WTC11 (cell line): ENCODE measurements around the gene DHRS7B. TPM values are rescaled to one million over a fixed set of nuclear protein-coding genes. Genes with fewer than 3 reads are reported as not detected.

ENCODE experiments used
- ATAC-seq: fragments of 200-7000 bp; cut with Tn5 transposase; 2 replicates; pipeline ENCODE4 v1.10.0; 2021; ENCODE audit warnings: mild to moderate bottlenecking, moderate library complexity
- CTCF ChIA-PET: fragments of 300-600 bp; sonication (Branson Sonifier 250); formaldehyde crosslinking; loops from one replicate; lab custom pipeline; 2021; ENCODE audit warnings: antibody characterized with exemption; lab: Charles Lee
- POLR2A ChIA-PET: fragments of 350-600 bp; sonication (Branson Sonifier 250); formaldehyde crosslinking; loops from one replicate; lab custom pipeline; 2021; ENCODE audit warnings: antibody characterized with exemption; lab: Charles Lee
- DNase-seq: peaks from one replicate; pipeline ENCODE4 v3.0.0; 2021; ENCODE audit warnings: low spot score
- H3K27ac Mint-ChIP-seq: 2 replicates; pipeline ENCODE4 v1.8.0; 2021; ENCODE audit warnings: mixed read lengths
- H3K27me3 Mint-ChIP-seq: 2 replicates; pipeline ENCODE4 v1.8.0; 2021; ENCODE audit warnings: low read depth, mild to moderate bottlenecking, moderate library complexity, mixed read lengths
- H3K36me3 Mint-ChIP-seq: 2 replicates; pipeline ENCODE4 v1.8.0; 2021; ENCODE audit warnings: mixed read lengths
- H3K4me1 Mint-ChIP-seq: 2 replicates; pipeline ENCODE4 v1.8.0; 2022; ENCODE audit warnings: mixed read lengths
- H3K4me3 Mint-ChIP-seq: 2 replicates; pipeline ENCODE4 v1.8.0; 2021; ENCODE audit warnings: mild to moderate bottlenecking, moderate library complexity, mixed read lengths
- H3K9me3 Mint-ChIP-seq: 2 replicates; pipeline ENCODE4 v1.8.0; 2021; ENCODE audit warnings: mixed read lengths
- ATF2 ChIP-seq: sonication (generic); formaldehyde crosslinking; IDR thresholded peaks from 2 replicates; pipeline ENCODE4 v1.8.1; 2022; ENCODE audit warnings: low read depth, missing genetic modification reagents, borderline replicate concordance
- ATF6 ChIP-seq: sonication (generic); formaldehyde crosslinking; IDR thresholded peaks from 2 replicates; pipeline ENCODE4 v1.8.1; 2023; ENCODE audit warnings: mild to moderate bottlenecking, missing genetic modification reagents
- CTCF ChIP-seq: fragments of 200-600 bp; IDR thresholded peaks from 2 replicates; pipeline ENCODE4 v1.8.0; 2022; ENCODE audit warnings: antibody characterized with exemption
- E2F5 ChIP-seq: sonication (generic); formaldehyde crosslinking; IDR thresholded peaks from 2 replicates; pipeline ENCODE4 v1.8.1; 2022; ENCODE audit warnings: mild to moderate bottlenecking, moderate library complexity, missing genetic modification reagents
- ELF4 ChIP-seq: sonication (generic); formaldehyde crosslinking; IDR thresholded peaks from 2 replicates; pipeline ENCODE4 v1.8.1; 2022; ENCODE audit warnings: low read depth, mild to moderate bottlenecking, moderate library complexity, missing genetic modification reagents
- ETV6 ChIP-seq: sonication (generic); formaldehyde crosslinking; IDR thresholded peaks from 2 replicates; pipeline ENCODE4 v1.8.1; 2022; ENCODE audit warnings: mild to moderate bottlenecking, missing genetic modification reagents
- IRF2 ChIP-seq: sonication (generic); formaldehyde crosslinking; IDR thresholded peaks from 2 replicates; pipeline ENCODE4 v1.8.0; 2022; ENCODE audit warnings: low read depth, missing genetic modification reagents, borderline replicate concordance
- JAZF1 ChIP-seq: fragments of 250-450 bp; sonication (Bioruptor Pico); IDR thresholded peaks from 2 replicates; pipeline ENCODE4 v1.9.0; 2021; ENCODE audit warnings: moderate library complexity, mild to moderate bottlenecking, inconsistent platforms
- JUN ChIP-seq: sonication (generic); formaldehyde crosslinking; IDR thresholded peaks from 2 replicates; pipeline ENCODE4 v1.8.0; 2023; ENCODE audit warnings: mild to moderate bottlenecking, missing genetic modification reagents
- MLX ChIP-seq: sonication (generic); formaldehyde crosslinking; IDR thresholded peaks from 2 replicates; pipeline ENCODE4 v1.8.1; 2023; ENCODE audit warnings: mild to moderate bottlenecking, missing genetic modification reagents, moderate library complexity
- PRDM15 ChIP-seq: sonication (generic); formaldehyde crosslinking; IDR thresholded peaks from 2 replicates; pipeline ENCODE4 v1.8.0; 2022; ENCODE audit warnings: missing genetic modification reagents
- TEAD1 ChIP-seq: sonication (generic); formaldehyde crosslinking; IDR thresholded peaks from 2 replicates; pipeline ENCODE4 v1.8.0; 2022; ENCODE audit warnings: mild to moderate bottlenecking, missing genetic modification reagents
- ZBTB21 ChIP-seq: sonication (generic); formaldehyde crosslinking; IDR thresholded peaks from 2 replicates; pipeline ENCODE4 v1.8.1; 2023; ENCODE audit warnings: mild to moderate bottlenecking, missing genetic modification reagents, borderline replicate concordance
- ZBTB43 ChIP-seq: sonication (generic); formaldehyde crosslinking; IDR thresholded peaks from 2 replicates; pipeline ENCODE4 v1.8.1; 2023; ENCODE audit warnings: mild to moderate bottlenecking, missing genetic modification reagents
- ZNF121 ChIP-seq: sonication (generic); formaldehyde crosslinking; IDR thresholded peaks from 2 replicates; pipeline ENCODE4 v1.8.0; 2023; ENCODE audit warnings: missing genetic modification reagents
- ZNF138 ChIP-seq: sonication (generic); formaldehyde crosslinking; conservative IDR thresholded peaks from 2 replicates; pipeline ENCODE4 v1.8.1; 2022; ENCODE audit warnings: mild to moderate bottlenecking, moderate library complexity, missing genetic modification reagents
- ZNF416 ChIP-seq: fragments of 250-450 bp; sonication (Bioruptor Pico); IDR thresholded peaks from 2 replicates; pipeline ENCODE4 v1.9.0; 2021; ENCODE audit warnings: mild to moderate bottlenecking, inconsistent platforms
- ZNF532 ChIP-seq: fragments of 250-450 bp; sonication (Bioruptor Pico); IDR thresholded peaks from 2 replicates; pipeline ENCODE4 v1.9.0; 2021; ENCODE audit warnings: mild to moderate bottlenecking, borderline replicate concordance
- total RNA-seq: library from RNA; stranded (reverse); gene quantifications from 3 replicates; pipeline ENCODE4 v1.2.3, GENCODE V29; 2021

The DHRS7B gene
- total RNA-seq, 1 experiment from 2014 or later = 15.6 TPM

- TF ChIP-seq ZBTB43 (CRISPR knock-in tag) (no peak), ZNF138 (CRISPR knock-in tag) (no peak)
- TF ChIP-seq, all 79 proteins: peak for 0
Measured at GRCh38 chr17:21077281-21077680, 49.5 kb upstream of the DHRS7B start (continued).

GRCh38 chr17:21078016-21078780 is 48.6 kb upstream of the DHRS7B start:
- CTCF ChIA-PET = interaction anchor here (0.9 to 2.0 kb wide), 5 partner anchors 21 to 433 kb away, joined by 3 to 7 read pairs (median 3); no protein-coding TSS in a partner anchor
- H3K4me3 Mint-ChIP-seq = no peak overlapping the region
- H3K27me3 Mint-ChIP-seq = no peaks in the 10 kb centered on the region; the same call in 1 of the 2 replicates
- peaks cover 15% of the 10 kb centered on the region for H3K36me3 Mint-ChIP-seq
- H3K9me3 Mint-ChIP-seq = peaks cover 24% of the 10 kb centered on the region
- TF ChIP-seq ATF6 = no peak
- TF ChIP-seq TEAD1 (CRISPR knock-in tag) = no peak
- no peak for TF ChIP-seq CTCF
- TF ChIP-seq JAZF1 (CRISPR knock-in tag) = no peak
- TF ChIP-seq PRDM15 (CRISPR knock-in tag) = no peak
- TF ChIP-seq IRF2 (CRISPR knock-in tag) = no peak
- no peak for TF ChIP-seq MLX (CRISPR knock-in tag)
- no peak for TF ChIP-seq ZNF532
- no peak for TF ChIP-seq ATF2 (CRISPR knock-in tag)
- no peak for TF ChIP-seq ZNF121
- no peak for TF ChIP-seq E2F5
- TF ChIP-seq ZNF138 (CRISPR knock-in tag) = no peak
- TF ChIP-seq ZBTB21 (CRISPR knock-in tag) = no peak
- TF ChIP-seq JUN = no peak
- TF ChIP-seq ELF4 (CRISPR knock-in tag) = no peak
- TF ChIP-seq ZNF416 (CRISPR knock-in tag) = no peak
- TF ChIP-seq ETV6 = no peak
- TF ChIP-seq, all 79 proteins: peak for 0
- Mint-ChIP-seq H3K4me1 (peaks cover 33% of the 10 kb centered on the region), H3K27ac (no peak overlapping the region)
- ATAC-seq (no peak), DNase-seq (no peak)
- POLR2A ChIA-PET = no interaction called here
